GOT3 (cell line): ENCODE results near the gene MED13.
"Not testable (repeated sequence)": the region's sequence is repeated elsewhere in the genome, so short reads cannot be mapped to it uniquely, and the experiment has no call there.

ENCODE experiments used
- DNase-seq: peaks from one replicate; lab custom pipeline; 2025; ENCODE audit warnings: mixed read lengths; lab: John Stamatoyannopoulos, UW

Gene MED13

GRCh38 chr17:61908292-61909037 lies 156.6 kb downstream of the MED13 start:
- no peak for DNase-seq

GRCh38 chr17:61907361-61907760 lies 157.7 kb downstream of the MED13 start:
- no peak for DNase-seq

- no peak for DNase-seq
Measured at GRCh38 chr17:61904094-61904710, 160.9 kb downstream of the MED13 start.

- DNase-seq: no peak
Measured at GRCh38 chr17:61903251-61903650, 161.8 kb downstream of the MED13 start.

GRCh38 chr17:61897548-61898180 lies 167.4 kb downstream of the MED13 start:
- DNase-seq: no peak

- DNase-seq: no peak
Measured at GRCh38 chr17:61895391-61895790, 169.7 kb downstream of the MED13 start.

- not testable (repeated sequence) for DNase-seq
Measured at GRCh38 chr17:61894310-61894709, 170.8 kb downstream of the MED13 start.
